Measurements from ENCODE around the gene AP4E1. TPM values are rescaled to one million over a fixed set of nuclear protein-coding genes. Genes with fewer than 3 reads are reported as not detected.

AP4E1 gene
- 10 to 100 TPM in 2 of 4 donors, 1 to 10 TPM in 2; 9.9 to 13.2 (median 10.6) TPM for total RNA-seq

- Histone ChIP-seq H3K27me3 (no peaks in the 10 kb centered on the region), H3K4me3 (peak within 1 kb of the TSS; percentile 76 to 99 (median 96)), H3K36me3 (peaks cover 6 to 20% (median 14%) of the 10 kb centered on the region in 4 donors), H3K27ac (replicated peaks in 1 of 4) (peak within 1 kb of the TSS; percentile 90 to 95 (median 92)), H3K9me3 (no peaks in the 10 kb centered on the region), H3K4me1 (peaks cover 33 to 36% (median 34%) of the 10 kb centered on the region in 4 donors)
- intact Hi-C loops (cut with DNase I): no loop called here
- DNase-seq (ENCODE audit: extremely low spot score): peak; percentile 99
- no CpG with 5 or more reads among the region's 100 CpGs for WGBS
- TF ChIP-seq POLR2A (IDR thresholded peaks at IDR 0.05; ENCODE audit: low read depth) (peak; percentile 35), CTCF (IDR thresholded peaks at IDR 0.05) (peak; percentile 96 to 99 (median 96)), EP300 (IDR thresholded peaks at IDR 0.05) (no peak), POLR2AphosphoS5 (IDR thresholded peaks at IDR 0.05) (peak; percentile 86 to 91)
These were observed at the start of gene AP4E1 for GRCh38 chr15:50908209-50909009. TSS of gene AP4E1 (plus strand) at chr15:50908683. CDS start at chr15:50908779, 96 bp downstream.

GRCh38 chr15:50860824-50861223 is 47.7 kb upstream of the AP4E1 start:
- no peaks in the 10 kb centered on the region for H3K27me3 ChIP-seq
- 85% methylated on average over 5 of the region's 5 CpGs for WGBS
- TF ChIP-seq CTCF (IDR thresholded peaks at IDR 0.05) (no peak), POLR2AphosphoS5 (IDR thresholded peaks at IDR 0.05) (no peak)
- no peaks in the 10 kb centered on the region for H3K36me3 ChIP-seq
- no peaks in the 10 kb centered on the region for H3K9me3 ChIP-seq
- H3K27ac ChIP-seq (replicated peaks in 1 of 4): no peak overlapping the region
- H3K4me1 ChIP-seq: peaks cover 4 to 27% (median 17%) of the 10 kb centered on the region in 4 donors
- H3K4me3 ChIP-seq: no peak overlapping the region
- DNase-seq (ENCODE audit: extremely low spot score): no peak
- intact Hi-C loops (cut with DNase I): no loop called here

GRCh38 chr15:50862553-50862952 is 45.9 kb upstream of the AP4E1 start:
- intact Hi-C loops (cut with DNase I): no loop called here
- no peaks in the 10 kb centered on the region for H3K27me3 ChIP-seq
- TF ChIP-seq POLR2A (IDR thresholded peaks at IDR 0.05; ENCODE audit: low read depth): no peak
- no peak for TF ChIP-seq CTCF (IDR thresholded peaks at IDR 0.05)
- TF ChIP-seq EP300 (IDR thresholded peaks at IDR 0.05): no peak
- TF ChIP-seq POLR2AphosphoS5 (IDR thresholded peaks at IDR 0.05): no peak

GRCh38 chr15:50864873-50865272 is 43.6 kb upstream of the AP4E1 start:
- no peaks in the 10 kb centered on the region for H3K36me3 ChIP-seq
- no peaks in the 10 kb centered on the region for H3K9me3 ChIP-seq
- H3K4me1 ChIP-seq: no peaks in the 10 kb centered on the region
- 83% methylated on average over 1 of the region's 1 CpG for WGBS
- intact Hi-C loops (cut with DNase I): no loop called here
- H3K27ac ChIP-seq (replicated peaks in 1 of 4): no peak overlapping the region
- no peaks in the 10 kb centered on the region for H3K27me3 ChIP-seq
- no peak for TF ChIP-seq POLR2AphosphoS5 (IDR thresholded peaks at IDR 0.05)
- TF ChIP-seq POLR2A (IDR thresholded peaks at IDR 0.05; ENCODE audit: low read depth): no peak
- no peak for TF ChIP-seq CTCF (IDR thresholded peaks at IDR 0.05)
- no peak for TF ChIP-seq EP300 (IDR thresholded peaks at IDR 0.05)
- DNase-seq (ENCODE audit: extremely low spot score): no peak
- no peak overlapping the region for H3K4me3 ChIP-seq

More at GRCh38 chr15:50862553-50862952, 45.9 kb upstream of the AP4E1 start:
- no peak overlapping the region for H3K27ac ChIP-seq (replicated peaks in 1 of 4)
- DNase-seq (ENCODE audit: extremely low spot score): no peak
- no peak overlapping the region for H3K4me3 ChIP-seq
- no peaks in the 10 kb centered on the region for H3K9me3 ChIP-seq
- H3K36me3 ChIP-seq: no peaks in the 10 kb centered on the region
- H3K4me1 ChIP-seq: peaks cover 4 to 15% (median 9%) of the 10 kb centered on the region in 4 donors

All from esophagus muscularis mucosa (tissue), 4 donors.